ENCODE data around the gene AP5S1. TPM values are rescaled to one million over a fixed set of nuclear protein-coding genes. Genes with fewer than 3 reads are reported as not detected.

The AP5S1 gene
- total and polyA plus RNA-seq, 9 of the 15 experiments (the other 6 are each of a cell fraction or from before 2014, with no cell fraction given), result 2.6 to 8.8 (median 4.4) TPM

GRCh38 chr20:3794701-3795420 lies 25.5 kb upstream of the AP5S1 start:
- H4K20me1 ChIP-seq (replicated peaks; ENCODE audit: control insufficient read depth, insufficient read depth, low read length), result no peaks in the 10 kb centered on the region

More at GRCh38 chr20:3794701-3795420, 25.5 kb upstream of the AP5S1 start:
- H3K4me3 ChIP-seq, result no peak overlapping the region
- 91% methylated on average over 13 of the region's 25 CpGs for WGBS (ENCODE audit: insufficient coverage, low coverage, missing lambda C conversion rate)
- DNase-seq (ENCODE audit: extremely low read depth in 1 of 4, low spot score in 3 of 4) (no peak), ATAC-seq (no peak), FAIRE-seq (no peak)
- peak overlapping the region; percentile 81 for H3K4me2 ChIP-seq (ENCODE audit: insufficient read depth, low read length)
- peak overlapping the region; percentile 94; the same call in 1 of the 2 replicates for H2AFZ ChIP-seq (ENCODE audit: low read depth, low read length)
- CTCF ChIA-PET (ENCODE audit: low intra/inter-chr PET ratio), result interaction anchor here (0.9 kb wide), 1 partner anchor 8 kb away, joined by 3 read pairs; the partner anchor contains the start of gene CENPB
- intact Hi-C loops (cut with micrococcal nuclease) (no loop called here), in situ Hi-C loops (cut with MboI) (no loop called here)
- H3K9me3 ChIP-seq (replicated peaks; ENCODE audit: control insufficient read depth, insufficient read depth, low read depth, low read length), result no peaks in the 10 kb centered on the region
- 0 out of 3 replicates have a peak overlapping the region, but pooled peaks have one; percentile 73 for H3K27ac ChIP-seq (ENCODE audit: extremely low read depth, low read depth, low read length)
- H3K9me1 ChIP-seq (ENCODE audit: control insufficient read depth, insufficient read depth, low read length), result no peaks in the 10 kb centered on the region
- peaks cover 12% of the 10 kb centered on the region; the same call in 2 of the 3 replicates for H3K36me3 ChIP-seq (ENCODE audit: control insufficient read depth, insufficient read depth, low read length)
- POLR2A ChIA-PET, result interaction anchor here (1.1 kb wide), 1 partner anchor 10 kb away, joined by 3 read pairs; no protein-coding TSS in a partner anchor
- H3K9ac ChIP-seq (ENCODE audit: insufficient read depth in 1 of 2, low read depth in 2 of 2, low read length in 2 of 2), result peak overlapping the region in 1 of 2 experiments; percentile 69; a peak in 2 of 4 replicates
- no TSS peak for BruUV-seq (replicated peaks)
- H3K79me2 ChIP-seq (ENCODE audit: control insufficient read depth, insufficient read depth, low read length), result peaks cover 12% of the 10 kb centered on the region; the same call in 2 of the 3 replicates
- H3K4me1 ChIP-seq (replicated peaks in 1 of 2; ENCODE audit: control insufficient read depth in 2 of 2, insufficient read depth in 2 of 2, low read length in 2 of 2), result peaks cover 14 to 32% of the 10 kb centered on the region in 2 experiments; a peak in 4 of 5 replicates
- TF ChIP-seq ZBTB33 (CRISPR knock-in tag; IDR thresholded peaks at IDR 0.05), result 0 out of 2 replicates have a peak, but pooled peaks have one; percentile 4
- no peak for TF ChIP-seq ZNF639 (CRISPR knock-in tag; conservative IDR thresholded peaks at IDR 0.05 in 1 of 2, IDR thresholded peaks at IDR 0.05 in 1 of 2)
- 0 out of 2 replicates have a peak, but pooled peaks have one; percentile 25 for TF ChIP-seq ATF6 (CRISPR knock-in tag; IDR thresholded peaks at IDR 0.05)
- H3K27me3 ChIP-seq (ENCODE audit: control insufficient read depth in 2 of 2, insufficient read depth in 2 of 2, low read length in 2 of 2), result no peaks in the 10 kb centered on the region

All from K562 (cell line).